ENCODE results near the gene LRRC3.

LRRC3 gene

GRCh38 chr21:44454058-44454457 is 1.3 kb upstream of the LRRC3 start:
- in situ Hi-C loops (cut with MboI; ENCODE audit: low sequenced_read_pairs) = loop anchor here (10.0 kb wide), 1 partner anchor 119 kb away; the partner anchor contains the start of gene CFAP410

- in situ Hi-C loops (cut with MboI; ENCODE audit: low sequenced_read_pairs) = loop anchor here (10.0 kb wide), 1 partner anchor 121 kb away; the partner anchor contains the start of gene CFAP410
These were observed 359 bp downstream of the LRRC3 start for GRCh38 chr21:44455524-44456213.

- in situ Hi-C loops (cut with MboI; ENCODE audit: low sequenced_read_pairs) = loop anchor here (10.0 kb wide), 1 partner anchor 122 kb away; the partner anchor contains the start of gene CFAP410
These were observed 1.1 kb downstream of the LRRC3 start for GRCh38 chr21:44456214-44456914.

GRCh38 chr21:44456915-44457736 is 1.8 kb downstream of the LRRC3 start:
- in situ Hi-C loops (cut with MboI; ENCODE audit: low sequenced_read_pairs) = loop anchor here (10.0 kb wide), 1 partner anchor 122 kb away; the partner anchor contains the start of gene CFAP410

- in situ Hi-C loops (cut with MboI; ENCODE audit: low sequenced_read_pairs) = loop anchor here (10.0 kb wide), 1 partner anchor 124 kb away; the partner anchor contains the start of gene CFAP410
These were observed 3.8 kb downstream of the LRRC3 start for GRCh38 chr21:44458971-44459711.

- in situ Hi-C loops (cut with MboI; ENCODE audit: low sequenced_read_pairs) = loop anchor here (10.0 kb wide), 1 partner anchor 125 kb away; the partner anchor contains the start of gene CFAP410
These were observed 4.6 kb downstream of the LRRC3 start for GRCh38 chr21:44459712-44460440.

- in situ Hi-C loops (cut with MboI; ENCODE audit: low sequenced_read_pairs) = no loop called here
These were observed 5.1 kb downstream of the LRRC3 start for GRCh38 chr21:44460441-44460755.

- in situ Hi-C loops (cut with MboI; ENCODE audit: low sequenced_read_pairs) = no loop called here
These were observed 5.7 kb downstream of the LRRC3 start for GRCh38 chr21:44461005-44461404.

GRCh38 chr21:44461464-44462001 is 6.2 kb downstream of the LRRC3 start:
- in situ Hi-C loops (cut with MboI; ENCODE audit: low sequenced_read_pairs) = no loop called here

GRCh38 chr21:44462086-44462833 is 7.0 kb downstream of the LRRC3 start:
- in situ Hi-C loops (cut with MboI; ENCODE audit: low sequenced_read_pairs) = no loop called here

GRCh38 chr21:44462834-44463200 is 7.5 kb downstream of the LRRC3 start:
- in situ Hi-C loops (cut with MboI; ENCODE audit: low sequenced_read_pairs) = no loop called here

GRCh38 chr21:44463724-44464123 is 8.4 kb downstream of the LRRC3 start:
- in situ Hi-C loops (cut with MboI; ENCODE audit: low sequenced_read_pairs) = no loop called here

GRCh38 chr21:44464351-44464750 is 9.0 kb downstream of the LRRC3 start:
- in situ Hi-C loops (cut with MboI; ENCODE audit: low sequenced_read_pairs) = no loop called here

GRCh38 chr21:44466351-44466954 is 11.1 kb downstream of the LRRC3 start:
- in situ Hi-C loops (cut with MboI; ENCODE audit: low sequenced_read_pairs) = no loop called here

GRCh38 chr21:44466996-44467858 is 11.9 kb downstream of the LRRC3 start:
- in situ Hi-C loops (cut with MboI; ENCODE audit: low sequenced_read_pairs) = no loop called here

GRCh38 chr21:44467859-44468195 is 12.5 kb downstream of the LRRC3 start:
- in situ Hi-C loops (cut with MboI; ENCODE audit: low sequenced_read_pairs) = no loop called here

- in situ Hi-C loops (cut with MboI; ENCODE audit: low sequenced_read_pairs) = no loop called here
These were observed 16.0 kb downstream of the LRRC3 start for GRCh38 chr21:44471341-44471740.

- in situ Hi-C loops (cut with MboI; ENCODE audit: low sequenced_read_pairs) = no loop called here
These were observed 16.7 kb downstream of the LRRC3 start for GRCh38 chr21:44471996-44472395.
